AG09309 (cell line): ENCODE results near the gene GLMN.

ENCODE experiments used
- DNase-seq: peaks from one replicate; pipeline ENCODE4 v3.0.0-alpha.2; 2010; ENCODE audit warnings: low read depth
- H3K4me3 ChIP-seq: 2 replicates; pipeline ENCODE4 v1.5.1; 2011; ENCODE audit warnings: mild to moderate bottlenecking, low read depth, low read length, moderate library complexity; ENCODE audit not compliant: control insufficient read depth
- TF ChIP-seq, protein P1 (sequence below): IDR thresholded peaks from 2 replicates; pipeline ENCODE4 v1.5.1; 2011; ENCODE audit warnings: mild to moderate bottlenecking, low read depth, low read length, inconsistent platforms; ENCODE audit not compliant: insufficient read depth, control insufficient read depth; ENCODE audit errors: missing control alignments

GLMN gene

DNA sequence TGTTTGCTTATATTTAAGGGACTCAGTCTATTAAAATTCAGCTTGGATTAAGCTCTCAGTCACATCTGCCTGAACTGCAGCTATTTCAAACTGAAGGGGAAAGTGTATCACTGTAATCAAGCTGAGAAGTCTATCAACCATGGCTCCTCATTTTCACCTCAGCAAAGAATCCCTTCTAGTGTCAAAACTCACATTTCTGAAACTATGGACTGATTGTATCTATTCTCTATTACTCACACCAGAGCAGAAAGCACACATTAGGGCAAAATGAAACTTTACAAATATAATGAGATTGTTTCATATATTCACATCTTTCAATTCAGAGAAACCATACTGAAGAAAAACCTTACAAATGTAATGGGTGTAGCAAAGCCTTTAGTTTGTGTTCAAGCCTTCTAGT, 95.7 kb downstream of the GLMN start:
- H3K4me3 ChIP-seq = no peak overlapping the region
- TF ChIP-seq, protein P1, sequence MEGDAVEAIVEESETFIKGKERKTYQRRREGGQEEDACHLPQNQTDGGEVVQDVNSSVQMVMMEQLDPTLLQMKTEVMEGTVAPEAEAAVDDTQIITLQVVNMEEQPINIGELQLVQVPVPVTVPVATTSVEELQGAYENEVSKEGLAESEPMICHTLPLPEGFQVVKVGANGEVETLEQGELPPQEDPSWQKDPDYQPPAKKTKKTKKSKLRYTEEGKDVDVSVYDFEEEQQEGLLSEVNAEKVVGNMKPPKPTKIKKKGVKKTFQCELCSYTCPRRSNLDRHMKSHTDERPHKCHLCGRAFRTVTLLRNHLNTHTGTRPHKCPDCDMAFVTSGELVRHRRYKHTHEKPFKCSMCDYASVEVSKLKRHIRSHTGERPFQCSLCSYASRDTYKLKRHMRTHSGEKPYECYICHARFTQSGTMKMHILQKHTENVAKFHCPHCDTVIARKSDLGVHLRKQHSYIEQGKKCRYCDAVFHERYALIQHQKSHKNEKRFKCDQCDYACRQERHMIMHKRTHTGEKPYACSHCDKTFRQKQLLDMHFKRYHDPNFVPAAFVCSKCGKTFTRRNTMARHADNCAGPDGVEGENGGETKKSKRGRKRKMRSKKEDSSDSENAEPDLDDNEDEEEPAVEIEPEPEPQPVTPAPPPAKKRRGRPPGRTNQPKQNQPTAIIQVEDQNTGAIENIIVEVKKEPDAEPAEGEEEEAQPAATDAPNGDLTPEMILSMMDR = no peak
- no peak for DNase-seq

DNA sequence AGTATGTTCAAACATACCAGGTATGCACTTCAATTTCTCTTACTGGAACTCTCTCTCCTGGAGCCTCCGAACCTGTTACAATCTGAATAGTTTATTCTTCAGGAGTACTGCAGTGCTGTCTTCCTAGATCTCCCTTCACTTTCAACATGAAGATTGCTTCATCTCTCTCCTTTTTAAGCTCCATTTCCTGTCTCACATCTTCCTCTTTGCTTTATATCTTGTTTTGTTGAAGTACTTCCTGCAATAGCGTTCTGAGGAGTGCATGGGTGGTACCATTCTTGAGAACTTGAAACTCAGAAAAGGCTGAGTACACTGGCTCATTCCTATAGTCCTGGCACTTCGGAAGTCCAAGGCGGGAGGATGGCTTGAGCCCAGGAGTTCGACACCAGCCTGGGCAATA, 96.8 kb downstream of the GLMN start:
- no peak for DNase-seq
- no peak overlapping the region for H3K4me3 ChIP-seq
- TF ChIP-seq, protein P1 = no peak
